NCI-H2196 (cell line): ENCODE data around the gene C2CD4D.
"Not testable (repeated sequence)": the region's sequence is repeated elsewhere in the genome, so short reads cannot be mapped to it uniquely, and the experiment has no call there.

Experiments
- DNase-seq: peaks from one replicate; lab custom pipeline; 2025; ENCODE audit not compliant: unreplicated experiment; lab: John Stamatoyannopoulos, UW

C2CD4D gene

GRCh38 chr1:151839457-151840403 is at the start of gene C2CD4D:
Gene C2CD4D (minus strand): TSS chr1:151839820. CDS start chr1:151838989, 831 bp downstream.
- peak; percentile 88 for DNase-seq

- peak; percentile 13 for DNase-seq
Measured at GRCh38 chr1:151888972-151889570, 49.5 kb upstream of the C2CD4D start.

- no peak for DNase-seq
Measured at GRCh38 chr1:151887028-151887427, 47.4 kb upstream of the C2CD4D start.

GRCh38 chr1:151885479-151885878 is 45.9 kb upstream of the C2CD4D start:
- no peak for DNase-seq

GRCh38 chr1:151884879-151885278 is 45.3 kb upstream of the C2CD4D start:
- not testable (repeated sequence) for DNase-seq

GRCh38 chr1:151884445-151884844 is 44.8 kb upstream of the C2CD4D start:
- not testable (repeated sequence) for DNase-seq

- DNase-seq: not testable (repeated sequence)
Measured at GRCh38 chr1:151883898-151884297, 44.3 kb upstream of the C2CD4D start.

GRCh38 chr1:151882918-151883317 is 43.3 kb upstream of the C2CD4D start:
- DNase-seq: not testable (repeated sequence)

GRCh38 chr1:151882466-151882865 is 42.8 kb upstream of the C2CD4D start:
- DNase-seq: no peak

- no peak for DNase-seq
Measured at GRCh38 chr1:151881479-151881878, 41.9 kb upstream of the C2CD4D start.

GRCh38 chr1:151875419-151876097 is 35.9 kb upstream of the C2CD4D start:
- no peak for DNase-seq

- not testable (repeated sequence) for DNase-seq
Measured at GRCh38 chr1:151872776-151873175, 33.2 kb upstream of the C2CD4D start.

GRCh38 chr1:151871284-151872030 is 31.8 kb upstream of the C2CD4D start:
- DNase-seq: no peak

- no peak for DNase-seq
Measured at GRCh38 chr1:151868486-151868885, 28.9 kb upstream of the C2CD4D start.

- DNase-seq: no peak
Measured at GRCh38 chr1:151867765-151868411, 28.3 kb upstream of the C2CD4D start.

GRCh38 chr1:151867321-151867720 is 27.7 kb upstream of the C2CD4D start:
- no peak for DNase-seq

GRCh38 chr1:151864411-151864810 is 24.8 kb upstream of the C2CD4D start:
- no peak for DNase-seq

GRCh38 chr1:151862604-151863003 is 23.0 kb upstream of the C2CD4D start:
- DNase-seq: no peak

- no peak for DNase-seq
Measured at GRCh38 chr1:151860504-151861187, 21.0 kb upstream of the C2CD4D start.

GRCh38 chr1:151859891-151860293 is 20.3 kb upstream of the C2CD4D start:
- no peak for DNase-seq
